Upper lobe of left lung (tissue), 4 donors: Measurements from ENCODE around the gene CDC23.

ENCODE experiments used
- EP300 ChIP-seq, 4 donors: sonication (generic); formaldehyde crosslinking; IDR thresholded peaks; one replicate each; pipeline ENCODE4 v1.5.1; 2017; ENCODE audit warnings: antibody characterized with exemption in 4 of 4, control low read depth in 2 of 4
- TF ChIP-seq, protein P1 (sequence below), 6 experiments: fragments of 450-650 bp in 4 of 6; fragments of 200-600 bp in 2 of 6; sonication (generic) in 2 of 6; IDR thresholded peaks; one replicate each; pipeline ENCODE4 v1.5.1; 2016 to 2019; ENCODE audit warnings: antibody characterized with exemption in 6 of 6

DNA sequence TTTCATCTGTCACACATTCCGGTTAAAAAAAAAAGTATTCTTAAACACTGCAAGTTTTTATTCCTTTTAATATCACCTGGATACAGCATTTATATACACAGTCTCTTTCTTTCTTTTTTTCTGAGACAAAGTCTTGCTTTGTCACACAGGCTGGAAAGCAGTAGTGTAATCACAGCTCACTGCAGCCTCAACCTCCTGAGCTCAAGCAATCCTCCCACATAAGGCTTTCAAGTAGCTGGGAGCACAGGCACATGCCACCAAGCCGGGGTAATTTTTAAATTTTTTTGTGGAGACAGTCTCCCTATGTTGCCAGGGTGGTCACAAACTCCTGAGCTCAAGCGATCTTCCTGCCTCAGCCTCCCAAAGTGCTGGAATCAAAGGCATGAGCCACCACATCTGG lies 20.3 kb downstream of the CDC23 start:
- TF ChIP-seq, protein P1, sequence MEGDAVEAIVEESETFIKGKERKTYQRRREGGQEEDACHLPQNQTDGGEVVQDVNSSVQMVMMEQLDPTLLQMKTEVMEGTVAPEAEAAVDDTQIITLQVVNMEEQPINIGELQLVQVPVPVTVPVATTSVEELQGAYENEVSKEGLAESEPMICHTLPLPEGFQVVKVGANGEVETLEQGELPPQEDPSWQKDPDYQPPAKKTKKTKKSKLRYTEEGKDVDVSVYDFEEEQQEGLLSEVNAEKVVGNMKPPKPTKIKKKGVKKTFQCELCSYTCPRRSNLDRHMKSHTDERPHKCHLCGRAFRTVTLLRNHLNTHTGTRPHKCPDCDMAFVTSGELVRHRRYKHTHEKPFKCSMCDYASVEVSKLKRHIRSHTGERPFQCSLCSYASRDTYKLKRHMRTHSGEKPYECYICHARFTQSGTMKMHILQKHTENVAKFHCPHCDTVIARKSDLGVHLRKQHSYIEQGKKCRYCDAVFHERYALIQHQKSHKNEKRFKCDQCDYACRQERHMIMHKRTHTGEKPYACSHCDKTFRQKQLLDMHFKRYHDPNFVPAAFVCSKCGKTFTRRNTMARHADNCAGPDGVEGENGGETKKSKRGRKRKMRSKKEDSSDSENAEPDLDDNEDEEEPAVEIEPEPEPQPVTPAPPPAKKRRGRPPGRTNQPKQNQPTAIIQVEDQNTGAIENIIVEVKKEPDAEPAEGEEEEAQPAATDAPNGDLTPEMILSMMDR (IDR thresholded peaks at IDR 0.05) = no peak
- TF ChIP-seq EP300 (IDR thresholded peaks at IDR 0.05) = no peak
